Measurements from ENCODE around the gene MED12L. TPM values are rescaled to one million over a fixed set of nuclear protein-coding genes. Genes with fewer than 3 reads are reported as not detected.

Gene MED12L
- polyA plus RNA-seq, 1 of the 3 experiments (the other 2 are of a cell fraction) = 0.03 TPM

DNA sequence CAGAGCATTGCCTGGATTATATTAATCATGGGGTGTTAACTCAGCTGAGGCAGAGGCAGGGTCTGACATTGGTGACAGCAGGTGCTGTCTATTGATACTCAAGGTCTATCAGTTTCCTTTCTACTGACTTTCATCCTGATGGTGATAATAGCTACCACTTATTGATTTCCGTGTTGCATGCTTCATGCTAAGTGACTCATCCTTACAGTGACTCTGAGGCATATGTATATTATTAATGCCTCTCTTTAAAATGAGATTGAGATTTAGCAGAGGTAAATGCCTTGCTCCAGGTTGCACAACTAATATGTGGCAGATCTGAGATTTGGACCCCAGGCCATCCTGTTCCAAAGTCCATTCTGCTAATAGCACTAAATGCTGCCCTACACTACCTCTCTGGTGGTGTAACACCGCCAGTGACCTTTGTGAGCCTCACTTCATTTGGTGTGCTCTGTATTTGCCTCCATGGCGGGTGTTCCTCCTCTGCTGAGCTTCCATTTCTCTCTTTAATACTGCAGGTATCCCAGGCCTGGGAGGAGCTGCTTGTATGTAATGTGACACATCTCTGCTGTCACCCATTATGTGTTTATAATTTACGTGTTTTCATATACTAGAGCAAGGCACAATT is 67.1 kb downstream of the MED12L start:
- Histone ChIP-seq H2AFZ (ENCODE audit: low read depth) (no peak overlapping the region), H3K9ac (no peak overlapping the region), H3K4me2 (no peak overlapping the region), H3K27me3 (ENCODE audit: insufficient read depth) (no peaks in the 10 kb centered on the region; the same call in 1 of the 2 replicates), H4K20me1 (ENCODE audit: insufficient read depth) (no peaks in the 10 kb centered on the region), H3K4me1 (ENCODE audit: control insufficient read depth in 1 of 2, insufficient read depth in 2 of 2, low read depth in 1 of 2, low read length in 1 of 2) (peaks cover 0 to 9% of the 10 kb centered on the region in 2 experiments; a peak in 2 of 4 replicates), H3K4me3 (ENCODE audit: low read depth in 2 of 2, low read length in 1 of 2) (no peak overlapping the region), H3K9me2 (no peaks in the 10 kb centered on the region), H3K27ac (ENCODE audit: low read depth in 2 of 2, low read length in 1 of 2) (no peak overlapping the region), H3K9me3 (no peaks in the 10 kb centered on the region), H3F3A (replicated peaks; ENCODE audit: insufficient read depth) (no peaks in the 10 kb centered on the region), H3K36me3 (replicated peaks in 1 of 2; ENCODE audit: control insufficient read depth in 1 of 2, insufficient read depth in 2 of 2, low read length in 1 of 2) (no peaks in the 10 kb centered on the region), H3K79me2 (ENCODE audit: insufficient read depth) (no peaks in the 10 kb centered on the region)
- no peak for TF ChIP-seq TAF1 (IDR thresholded peaks at IDR 0.05; ENCODE audit: borderline replicate concordance, low read depth, low read length)
- no peak for TF ChIP-seq YY1 (IDR thresholded peaks at IDR 0.05; ENCODE audit: low read depth)
- TF ChIP-seq, protein P1, sequence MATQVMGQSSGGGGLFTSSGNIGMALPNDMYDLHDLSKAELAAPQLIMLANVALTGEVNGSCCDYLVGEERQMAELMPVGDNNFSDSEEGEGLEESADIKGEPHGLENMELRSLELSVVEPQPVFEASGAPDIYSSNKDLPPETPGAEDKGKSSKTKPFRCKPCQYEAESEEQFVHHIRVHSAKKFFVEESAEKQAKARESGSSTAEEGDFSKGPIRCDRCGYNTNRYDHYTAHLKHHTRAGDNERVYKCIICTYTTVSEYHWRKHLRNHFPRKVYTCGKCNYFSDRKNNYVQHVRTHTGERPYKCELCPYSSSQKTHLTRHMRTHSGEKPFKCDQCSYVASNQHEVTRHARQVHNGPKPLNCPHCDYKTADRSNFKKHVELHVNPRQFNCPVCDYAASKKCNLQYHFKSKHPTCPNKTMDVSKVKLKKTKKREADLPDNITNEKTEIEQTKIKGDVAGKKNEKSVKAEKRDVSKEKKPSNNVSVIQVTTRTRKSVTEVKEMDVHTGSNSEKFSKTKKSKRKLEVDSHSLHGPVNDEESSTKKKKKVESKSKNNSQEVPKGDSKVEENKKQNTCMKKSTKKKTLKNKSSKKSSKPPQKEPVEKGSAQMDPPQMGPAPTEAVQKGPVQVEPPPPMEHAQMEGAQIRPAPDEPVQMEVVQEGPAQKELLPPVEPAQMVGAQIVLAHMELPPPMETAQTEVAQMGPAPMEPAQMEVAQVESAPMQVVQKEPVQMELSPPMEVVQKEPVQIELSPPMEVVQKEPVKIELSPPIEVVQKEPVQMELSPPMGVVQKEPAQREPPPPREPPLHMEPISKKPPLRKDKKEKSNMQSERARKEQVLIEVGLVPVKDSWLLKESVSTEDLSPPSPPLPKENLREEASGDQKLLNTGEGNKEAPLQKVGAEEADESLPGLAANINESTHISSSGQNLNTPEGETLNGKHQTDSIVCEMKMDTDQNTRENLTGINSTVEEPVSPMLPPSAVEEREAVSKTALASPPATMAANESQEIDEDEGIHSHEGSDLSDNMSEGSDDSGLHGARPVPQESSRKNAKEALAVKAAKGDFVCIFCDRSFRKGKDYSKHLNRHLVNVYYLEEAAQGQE (IDR thresholded peaks at IDR 0.05; ENCODE audit: low read depth, low read length) = no peak
- no peak for TF ChIP-seq USF2 (IDR thresholded peaks at IDR 0.05; ENCODE audit: borderline replicate concordance, low read depth, low read length)
- ChIA-PET POLR2A (no interaction called here), CTCF (interaction anchor here (0.7 to 4.4 kb wide), 5 partner anchors 10 to 227 kb away, joined by 3 to 27 read pairs (median 4); no protein-coding TSS in a partner anchor)
- 82% methylated on average over 4 of the region's 4 CpGs for WGBS (ENCODE audit: low lambda C conversion rate)
- no peak for DNase-seq

DNA sequence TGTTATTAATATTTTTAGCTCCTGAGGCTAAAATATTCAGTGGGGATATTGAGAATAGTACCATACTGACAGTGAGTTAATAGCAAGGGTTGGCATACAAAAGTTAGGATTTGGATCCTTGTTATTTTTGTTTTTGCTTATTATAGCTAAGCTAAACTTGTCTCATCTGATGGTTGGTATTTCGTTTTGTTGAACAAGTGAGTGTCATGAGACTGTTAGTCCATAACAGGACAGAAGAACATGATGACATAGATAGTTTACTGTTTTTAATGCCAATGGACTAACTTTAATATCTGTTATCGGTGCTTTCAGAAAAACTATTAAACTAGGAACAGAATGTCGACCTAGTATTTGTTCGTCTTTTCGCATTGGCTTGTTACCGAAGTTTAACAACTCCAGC is 69.1 kb downstream of the MED12L start:
- POLR2A ChIA-PET = no interaction called here
- WGBS (ENCODE audit: low lambda C conversion rate) = 75% methylated on average over 6 of the region's 6 CpGs
- no peaks in the 10 kb centered on the region for H3K9me3 ChIP-seq
- CTCF ChIA-PET = interaction anchor here (2.3 to 4.4 kb wide), 2 partner anchors 14 to 128 kb away, joined by 6 to 27 read pairs; no protein-coding TSS in a partner anchor
- H4K20me1 ChIP-seq (ENCODE audit: insufficient read depth) = no peaks in the 10 kb centered on the region
- peaks cover 0 to 9% of the 10 kb centered on the region in 2 experiments; a peak in 2 of 4 replicates for H3K4me1 ChIP-seq (ENCODE audit: control insufficient read depth in 1 of 2, insufficient read depth in 2 of 2, low read depth in 1 of 2, low read length in 1 of 2)
- H3K9ac ChIP-seq = no peak overlapping the region
- H3K36me3 ChIP-seq (replicated peaks in 1 of 2; ENCODE audit: control insufficient read depth in 1 of 2, insufficient read depth in 2 of 2, low read length in 1 of 2) = no peaks in the 10 kb centered on the region
- H3K27me3 ChIP-seq (ENCODE audit: insufficient read depth) = no peaks in the 10 kb centered on the region; the same call in 1 of the 2 replicates
- TF ChIP-seq SIN3A (IDR thresholded peaks at IDR 0.05; ENCODE audit: borderline replicate concordance, low read depth, low read length) (no peak), NRF1 (IDR thresholded peaks at IDR 0.05; ENCODE audit: low read depth, low read length) (no peak), FOXJ3 (CRISPR knock-in tag; IDR thresholded peaks at IDR 0.05) (no peak), POLR2AphosphoS5 (IDR thresholded peaks at IDR 0.05; ENCODE audit: low read depth, low read length) (no peak), CHD2 (IDR thresholded peaks at IDR 0.05; ENCODE audit: low read length, partially characterized antibody) (no peak), RFX5 (IDR thresholded peaks at IDR 0.05; ENCODE audit: low read length) (no peak)
- H3K27ac ChIP-seq (ENCODE audit: low read depth in 2 of 2, low read length in 1 of 2) = no peak overlapping the region
- H3K4me2 ChIP-seq = no peak overlapping the region
- no peak for DNase-seq
- H3F3A ChIP-seq (replicated peaks; ENCODE audit: insufficient read depth) = no peaks in the 10 kb centered on the region
- H2AFZ ChIP-seq (ENCODE audit: low read depth) = no peak overlapping the region
- no peak overlapping the region for H3K4me3 ChIP-seq (ENCODE audit: low read depth in 2 of 2, low read length in 1 of 2)
- no peaks in the 10 kb centered on the region for H3K79me2 ChIP-seq (ENCODE audit: insufficient read depth)
- no peaks in the 10 kb centered on the region for H3K9me2 ChIP-seq

All from SK-N-SH (cell line).